ENCODE measurements around the gene CDH8.

DNA sequence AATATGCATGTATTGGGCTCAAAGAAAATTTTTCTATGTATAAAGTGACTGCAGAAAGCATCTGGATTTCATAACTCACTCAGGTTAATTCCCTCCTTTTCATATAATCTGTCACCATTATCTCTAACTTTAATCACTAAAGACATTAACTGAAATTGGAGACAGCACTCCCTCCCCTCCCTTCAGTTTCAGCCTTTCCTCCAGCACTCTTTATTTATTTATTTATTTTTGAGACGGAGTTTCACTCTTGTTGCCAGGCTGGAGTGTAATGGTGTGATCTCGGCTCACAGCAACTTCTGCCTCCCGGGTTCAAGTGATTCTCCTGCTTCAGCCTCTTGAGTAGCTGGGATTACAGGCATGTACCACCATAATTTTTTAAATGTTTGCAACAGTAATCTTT is 43.1 kb downstream of the CDH8 start:
- TF ChIP-seq, protein P1, sequence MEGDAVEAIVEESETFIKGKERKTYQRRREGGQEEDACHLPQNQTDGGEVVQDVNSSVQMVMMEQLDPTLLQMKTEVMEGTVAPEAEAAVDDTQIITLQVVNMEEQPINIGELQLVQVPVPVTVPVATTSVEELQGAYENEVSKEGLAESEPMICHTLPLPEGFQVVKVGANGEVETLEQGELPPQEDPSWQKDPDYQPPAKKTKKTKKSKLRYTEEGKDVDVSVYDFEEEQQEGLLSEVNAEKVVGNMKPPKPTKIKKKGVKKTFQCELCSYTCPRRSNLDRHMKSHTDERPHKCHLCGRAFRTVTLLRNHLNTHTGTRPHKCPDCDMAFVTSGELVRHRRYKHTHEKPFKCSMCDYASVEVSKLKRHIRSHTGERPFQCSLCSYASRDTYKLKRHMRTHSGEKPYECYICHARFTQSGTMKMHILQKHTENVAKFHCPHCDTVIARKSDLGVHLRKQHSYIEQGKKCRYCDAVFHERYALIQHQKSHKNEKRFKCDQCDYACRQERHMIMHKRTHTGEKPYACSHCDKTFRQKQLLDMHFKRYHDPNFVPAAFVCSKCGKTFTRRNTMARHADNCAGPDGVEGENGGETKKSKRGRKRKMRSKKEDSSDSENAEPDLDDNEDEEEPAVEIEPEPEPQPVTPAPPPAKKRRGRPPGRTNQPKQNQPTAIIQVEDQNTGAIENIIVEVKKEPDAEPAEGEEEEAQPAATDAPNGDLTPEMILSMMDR (IDR thresholded peaks at IDR 0.05): no peak
- TF ChIP-seq POLR2A (IDR thresholded peaks at IDR 0.05): no peak

Measured in testis (tissue), 2 donors.